C4-2B (cell line): Measurements from ENCODE around the gene P2RX7.

Experiments
- H3K27ac ChIP-seq: fragments of 450-650 bp; 2 replicates; pipeline ENCODE4 v1.5.1; 2017
- CTCF ChIP-seq: fragments of 450-650 bp; conservative IDR thresholded peaks from 2 replicates; pipeline ENCODE4 v1.5.1; 2017; ENCODE audit warnings: mild to moderate bottlenecking
- ZFX ChIP-seq: fragments of 450-650 bp; IDR thresholded peaks from 2 replicates; pipeline ENCODE4 v1.6.1; 2017

Gene P2RX7

GRCh38 chr12:121088195-121088585 lies 44.5 kb upstream of the P2RX7 start:
- no peak overlapping the region for H3K27ac ChIP-seq
- TF ChIP-seq CTCF, result no peak
- TF ChIP-seq ZFX, result no peak

DNA sequence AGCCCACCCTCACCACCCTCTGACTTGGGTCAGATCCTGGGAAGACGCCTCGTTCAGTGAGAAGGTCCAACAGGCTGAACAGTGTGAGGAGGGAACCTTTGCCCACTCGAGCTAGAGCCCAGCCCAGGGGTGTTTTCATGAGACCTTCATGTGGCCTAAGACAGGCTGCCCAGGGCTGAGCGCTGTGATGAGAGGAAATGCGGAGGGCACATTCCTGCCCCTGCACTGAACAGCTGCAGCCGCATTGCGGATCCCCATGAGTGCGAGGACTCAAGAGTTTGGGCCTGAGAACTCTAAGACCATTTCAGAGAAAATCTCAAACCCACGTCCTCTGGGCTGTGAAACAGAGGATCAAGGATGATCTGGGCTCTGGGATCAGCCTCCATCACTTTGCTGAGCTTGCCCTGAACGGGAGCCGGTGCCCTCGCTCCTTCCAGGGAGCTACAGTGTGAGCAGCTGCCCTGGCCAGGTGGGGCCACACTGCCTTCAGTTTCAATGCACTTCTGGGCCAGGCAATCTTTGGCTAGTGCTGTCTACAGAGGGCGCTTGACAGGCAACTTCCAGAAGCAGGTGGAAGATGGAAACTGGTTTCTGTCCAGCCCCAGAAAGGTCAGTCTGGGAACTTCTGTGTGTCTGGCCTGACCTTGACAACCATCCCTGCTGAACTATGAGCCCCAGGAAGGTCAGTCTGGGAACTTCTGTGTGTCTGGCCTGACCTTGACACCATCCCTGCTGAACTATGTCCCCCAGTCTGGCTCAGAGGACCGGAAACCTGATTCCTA lies 43.5 kb upstream of the P2RX7 start:
- no peak overlapping the region for H3K27ac ChIP-seq
- no peak for TF ChIP-seq CTCF

DNA sequence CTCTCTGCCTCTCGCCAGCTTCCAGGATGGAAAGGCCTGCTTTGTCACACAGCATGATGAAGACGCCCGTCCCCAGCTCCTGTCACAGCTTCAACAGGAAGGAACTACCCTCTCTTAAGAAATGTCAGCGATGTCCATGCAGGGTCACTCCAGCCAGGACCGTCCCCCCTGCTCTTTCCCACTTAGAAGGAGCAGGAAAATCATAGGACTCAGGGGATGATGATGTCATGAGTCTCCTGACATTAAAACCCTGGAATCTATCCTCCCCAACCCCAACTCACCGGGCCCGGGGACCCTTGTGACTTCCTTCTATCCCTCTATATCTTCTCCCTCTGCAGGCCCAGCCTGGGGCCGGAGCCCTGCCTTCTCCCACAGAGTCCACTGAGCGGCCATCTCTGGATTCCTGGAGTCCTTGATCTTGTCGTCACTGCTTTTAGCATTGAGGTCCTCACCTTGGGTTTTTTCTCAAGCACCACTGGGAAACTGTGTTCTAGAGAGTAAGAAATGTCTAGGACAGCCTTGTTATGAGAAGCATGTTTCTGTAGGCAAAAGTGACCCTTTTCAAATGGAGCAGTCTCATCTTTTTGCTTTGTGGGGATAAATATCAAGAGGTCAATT lies 42.8 kb upstream of the P2RX7 start:
- TF ChIP-seq ZFX, result no peak

DNA sequence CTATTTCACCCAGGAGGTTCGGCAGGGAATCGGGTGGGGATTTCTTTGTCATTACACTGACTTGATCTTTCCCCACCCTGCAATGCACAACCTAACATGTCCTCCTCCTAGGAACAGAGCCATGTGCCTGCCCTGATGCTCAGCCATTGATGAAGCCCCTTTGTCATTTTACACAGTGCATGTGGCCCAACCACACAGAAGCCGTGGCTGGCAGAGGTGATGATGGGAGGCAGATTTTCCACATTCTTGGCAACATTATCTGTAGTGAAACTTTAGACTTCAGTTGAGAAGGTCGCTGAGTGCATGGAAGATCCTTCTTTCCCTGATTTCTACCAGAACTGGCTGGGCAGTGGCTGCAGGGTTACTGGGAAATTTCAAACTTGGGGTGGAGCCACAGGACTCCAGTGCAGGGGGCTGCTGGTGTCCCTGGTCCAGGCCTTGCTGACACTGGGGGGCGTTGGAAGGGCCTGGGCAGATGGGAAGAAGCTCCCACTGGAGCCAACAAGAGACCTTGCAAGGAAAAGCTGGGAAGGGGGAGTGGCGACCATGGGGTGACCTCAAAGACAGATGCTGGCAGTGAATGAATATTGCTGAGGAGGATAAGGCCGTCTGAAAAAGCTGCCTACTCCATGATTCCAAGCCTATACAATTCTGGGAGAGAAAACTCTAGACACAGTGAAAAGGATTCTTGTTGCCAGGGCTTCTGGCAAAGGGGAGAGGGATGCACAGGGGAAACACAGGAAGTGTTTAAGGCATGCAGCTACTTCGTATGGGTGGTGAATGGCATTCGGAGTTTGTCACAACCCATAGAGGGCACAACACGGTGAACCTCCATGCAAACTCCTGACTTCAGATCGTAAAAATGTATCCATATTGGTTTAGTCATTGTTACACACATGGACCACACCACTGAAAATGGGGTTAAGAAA lies 41.8 kb upstream of the P2RX7 start:
- TF ChIP-seq ZFX (no peak), CTCF (no peak)

More for the DNA sequence above, 42.8 kb upstream of the P2RX7 start:
- H3K27ac ChIP-seq, result no peak overlapping the region

GRCh38 chr12:121092034-121092433 lies 40.6 kb upstream of the P2RX7 start:
- no peak overlapping the region for H3K27ac ChIP-seq

More for the DNA sequence above, 41.8 kb upstream of the P2RX7 start:
- H3K27ac ChIP-seq, result no peak overlapping the region

GRCh38 chr12:121093487-121093891 lies 39.2 kb upstream of the P2RX7 start:
- TF ChIP-seq ZFX, result no peak
- H3K27ac ChIP-seq, result no peak overlapping the region

More at GRCh38 chr12:121092034-121092433, 40.6 kb upstream of the P2RX7 start:
- TF ChIP-seq ZFX (no peak), CTCF (no peak)

- no peak overlapping the region for H3K27ac ChIP-seq
- TF ChIP-seq CTCF (peak; percentile 88), ZFX (no peak)
Observed at GRCh38 chr12:121095544-121096198, 37.0 kb upstream of the P2RX7 start.
